ENCODE results near the gene PPWD1. TPM values are rescaled to one million over a fixed set of nuclear protein-coding genes. Genes with fewer than 3 reads are reported as not detected.
A peak's percentile ranks its signal among the peaks of the same experiment; 100 is the strongest.

The PPWD1 gene
- total and polyA plus RNA-seq, 2 of the 13 experiments (the other 11 are each of a cell fraction or from before 2014, with no cell fraction given): 7.4 to 44.3 TPM

DNA sequence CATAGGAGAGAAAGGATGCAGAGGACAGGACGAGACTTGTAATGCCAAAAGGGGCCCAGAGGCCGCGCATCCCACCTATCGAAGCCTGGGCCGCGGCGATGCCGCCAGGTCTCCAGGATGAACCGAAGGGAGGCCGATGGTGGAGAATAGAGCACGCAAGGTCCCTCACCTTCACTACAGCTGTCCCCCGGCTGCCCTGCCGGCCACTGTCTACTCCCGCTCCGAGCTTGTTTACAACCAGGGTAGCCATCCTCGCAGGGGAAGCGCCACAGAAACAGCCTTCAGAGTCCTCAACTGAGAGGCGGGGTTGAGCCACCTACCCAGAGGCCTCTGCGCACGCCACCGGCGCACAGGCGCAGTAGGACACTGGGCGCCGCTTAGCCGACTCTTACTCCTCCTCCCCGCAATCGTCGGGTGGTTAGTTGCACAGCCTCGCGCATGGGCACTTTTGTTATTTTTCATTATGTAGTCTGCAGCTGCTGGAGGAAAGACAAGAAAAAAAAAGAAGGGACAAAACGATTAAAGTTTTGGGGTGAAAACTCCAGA, 61.0 kb downstream of the PPWD1 start, which contains the start of gene TRIM23 (continued):
- TF ChIP-seq SNAPC2 (CRISPR knock-in tag; IDR thresholded peaks at IDR 0.05) (no peak), MBD4 (IDR thresholded peaks at IDR 0.05; ENCODE audit: borderline replicate concordance, low read length) (no peak), ZNF205 (CRISPR knock-in tag; IDR thresholded peaks at IDR 0.05) (0 out of 2 replicates have a peak, but pooled peaks have one; percentile 37), EHMT2 (IDR thresholded peaks at IDR 0.05; ENCODE audit: borderline replicate concordance, low read depth, low read length) (no peak), SKIL (CRISPR knock-in tag; IDR thresholded peaks at IDR 0.05; ENCODE audit: borderline replicate concordance) (no peak), BRCA1 (CRISPR knock-in tag; IDR thresholded peaks at IDR 0.05) (no peak), ZNF580 (CRISPR knock-in tag; IDR thresholded peaks at IDR 0.05; ENCODE audit: borderline replicate concordance, low read depth) (no peak), CHD2 (IDR thresholded peaks at IDR 0.05; ENCODE audit: low read depth, low read length) (no peak), CEBPG (CRISPR knock-in tag; IDR thresholded peaks at IDR 0.05) (peak; percentile 3; the same call in 1 of the 2 replicates), RBM39 (IDR thresholded peaks at IDR 0.05; ENCODE audit: low read depth, low read length, poor library complexity, severe bottlenecking) (peak; percentile 70), ZNF33B (CRISPR knock-in tag; IDR thresholded peaks at IDR 0.05) (no peak), ZNF800 (CRISPR knock-in tag; IDR thresholded peaks at IDR 0.05) (no peak), FOXO1 (CRISPR knock-in tag; IDR thresholded peaks at IDR 0.05) (peak; percentile 84), ARID3A (IDR thresholded peaks at IDR 0.05; ENCODE audit: low read depth, low read length) (no peak), TBX2 (CRISPR knock-in tag; IDR thresholded peaks at IDR 0.05; ENCODE audit: borderline replicate concordance) (peak; percentile 21; the same call in 1 of the 2 replicates), SETDB1 (CRISPR knock-in tag; IDR thresholded peaks at IDR 0.05; ENCODE audit: borderline replicate concordance) (no peak), MIER2 (CRISPR knock-in tag; IDR thresholded peaks at IDR 0.05) (no peak), ZNF496 (CRISPR knock-in tag; IDR thresholded peaks at IDR 0.05; ENCODE audit: insufficient replicate concordance) (no peak), KLF9 (CRISPR knock-in tag; IDR thresholded peaks at IDR 0.05; ENCODE audit: low read depth) (no peak), ZNF331 (CRISPR knock-in tag; IDR thresholded peaks at IDR 0.05) (peak; percentile 6; the same call in 1 of the 2 replicates)
- TF ChIP-seq, protein P1, sequence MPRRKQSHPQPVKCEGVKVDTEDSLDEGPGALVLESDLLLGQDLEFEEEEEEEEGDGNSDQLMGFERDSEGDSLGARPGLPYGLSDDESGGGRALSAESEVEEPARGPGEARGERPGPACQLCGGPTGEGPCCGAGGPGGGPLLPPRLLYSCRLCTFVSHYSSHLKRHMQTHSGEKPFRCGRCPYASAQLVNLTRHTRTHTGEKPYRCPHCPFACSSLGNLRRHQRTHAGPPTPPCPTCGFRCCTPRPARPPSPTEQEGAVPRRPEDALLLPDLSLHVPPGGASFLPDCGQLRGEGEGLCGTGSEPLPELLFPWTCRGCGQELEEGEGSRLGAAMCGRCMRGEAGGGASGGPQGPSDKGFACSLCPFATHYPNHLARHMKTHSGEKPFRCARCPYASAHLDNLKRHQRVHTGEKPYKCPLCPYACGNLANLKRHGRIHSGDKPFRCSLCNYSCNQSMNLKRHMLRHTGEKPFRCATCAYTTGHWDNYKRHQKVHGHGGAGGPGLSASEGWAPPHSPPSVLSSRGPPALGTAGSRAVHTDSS (CRISPR knock-in tag; conservative IDR thresholded peaks at IDR 0.05): no peak
- TF ChIP-seq, protein P2, sequence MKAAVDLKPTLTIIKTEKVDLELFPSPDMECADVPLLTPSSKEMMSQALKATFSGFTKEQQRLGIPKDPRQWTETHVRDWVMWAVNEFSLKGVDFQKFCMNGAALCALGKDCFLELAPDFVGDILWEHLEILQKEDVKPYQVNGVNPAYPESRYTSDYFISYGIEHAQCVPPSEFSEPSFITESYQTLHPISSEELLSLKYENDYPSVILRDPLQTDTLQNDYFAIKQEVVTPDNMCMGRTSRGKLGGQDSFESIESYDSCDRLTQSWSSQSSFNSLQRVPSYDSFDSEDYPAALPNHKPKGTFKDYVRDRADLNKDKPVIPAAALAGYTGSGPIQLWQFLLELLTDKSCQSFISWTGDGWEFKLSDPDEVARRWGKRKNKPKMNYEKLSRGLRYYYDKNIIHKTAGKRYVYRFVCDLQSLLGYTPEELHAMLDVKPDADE (CRISPR knock-in tag; IDR thresholded peaks at IDR 0.05): no peak

Data from HepG2 (cell line).